Measurements from ENCODE around the gene NMRK1. TPM values are rescaled to one million over a fixed set of nuclear protein-coding genes. Genes with fewer than 3 reads are reported as not detected.

The NMRK1 gene
- total and polyA plus RNA-seq, 2 of the 13 experiments (the other 11 are each of a cell fraction or from before 2014, with no cell fraction given) = 9.1 to 12.9 TPM

- TF ChIP-seq ZNF17 (CRISPR knock-in tag; IDR thresholded peaks at IDR 0.05) (no peak), NR2C2 (CRISPR knock-in tag; IDR thresholded peaks at IDR 0.05; ENCODE audit: borderline replicate concordance) (no peak), ZNF562 (CRISPR knock-in tag; IDR thresholded peaks at IDR 0.05; ENCODE audit: borderline replicate concordance) (no peak), HDAC6 (IDR thresholded peaks at IDR 0.05; ENCODE audit: low read depth, low read length) (no peak), TRIM24 (CRISPR knock-in tag; IDR thresholded peaks at IDR 0.05) (no peak), CREM (IDR thresholded peaks at IDR 0.05) (no peak), CREM (CRISPR knock-in tag; IDR thresholded peaks at IDR 0.05) (no peak), TGIF2 (CRISPR knock-in tag; IDR thresholded peaks at IDR 0.05) (no peak), ZNF614 (CRISPR knock-in tag; IDR thresholded peaks at IDR 0.05; ENCODE audit: borderline replicate concordance) (no peak), ZNF557 (CRISPR knock-in tag; IDR thresholded peaks at IDR 0.05) (no peak), THYN1 (CRISPR knock-in tag; IDR thresholded peaks at IDR 0.05; ENCODE audit: borderline replicate concordance, low read depth) (no peak), ZNF569 (CRISPR knock-in tag; IDR thresholded peaks at IDR 0.05; ENCODE audit: borderline replicate concordance) (no peak), KDM3A (CRISPR knock-in tag; IDR thresholded peaks at IDR 0.05; ENCODE audit: low read depth) (no peak), JARID2 (CRISPR knock-in tag; IDR thresholded peaks at IDR 0.05; ENCODE audit: insufficient replicate concordance) (no peak), MYNN (CRISPR knock-in tag; IDR thresholded peaks at IDR 0.05; ENCODE audit: low read depth) (no peak), NCOR1 (IDR thresholded peaks at IDR 0.05; ENCODE audit: borderline replicate concordance, low read length) (peak; percentile 26; the same call in 1 of the 2 replicates), ZSCAN5A (CRISPR knock-in tag; IDR thresholded peaks at IDR 0.05; ENCODE audit: borderline replicate concordance) (no peak), GTF3A (CRISPR knock-in tag; conservative IDR thresholded peaks at IDR 0.05) (no peak), NPAS2 (CRISPR knock-in tag; IDR thresholded peaks at IDR 0.05; ENCODE audit: borderline replicate concordance) (no peak), ARNT2 (CRISPR knock-in tag; IDR thresholded peaks at IDR 0.05; ENCODE audit: low read depth) (no peak), ZNF773 (CRISPR knock-in tag; IDR thresholded peaks at IDR 0.05; ENCODE audit: borderline replicate concordance) (no peak), TCF7L2 (IDR thresholded peaks at IDR 0.05; ENCODE audit: low read depth, low read length) (no peak)
- TF ChIP-seq, protein P1, sequence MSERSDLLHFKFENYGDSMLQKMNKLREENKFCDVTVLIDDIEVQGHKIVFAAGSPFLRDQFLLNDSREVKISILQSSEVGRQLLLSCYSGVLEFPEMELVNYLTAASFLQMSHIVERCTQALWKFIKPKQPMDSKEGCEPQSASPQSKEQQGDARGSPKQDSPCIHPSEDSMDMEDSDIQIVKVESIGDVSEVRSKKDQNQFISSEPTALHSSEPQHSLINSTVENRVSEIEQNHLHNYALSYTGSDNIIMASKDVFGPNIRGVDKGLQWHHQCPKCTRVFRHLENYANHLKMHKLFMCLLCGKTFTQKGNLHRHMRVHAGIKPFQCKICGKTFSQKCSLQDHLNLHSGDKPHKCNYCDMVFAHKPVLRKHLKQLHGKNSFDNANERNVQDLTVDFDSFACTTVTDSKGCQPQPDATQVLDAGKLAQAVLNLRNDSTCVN (CRISPR knock-in tag; IDR thresholded peaks at IDR 0.05; ENCODE audit: borderline replicate concordance) = no peak
- TF ChIP-seq, protein P2, sequence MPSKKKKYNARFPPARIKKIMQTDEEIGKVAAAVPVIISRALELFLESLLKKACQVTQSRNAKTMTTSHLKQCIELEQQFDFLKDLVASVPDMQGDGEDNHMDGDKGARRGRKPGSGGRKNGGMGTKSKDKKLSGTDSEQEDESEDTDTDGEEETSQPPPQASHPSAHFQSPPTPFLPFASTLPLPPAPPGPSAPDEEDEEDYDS (CRISPR knock-in tag; IDR thresholded peaks at IDR 0.05) = no peak
- TF ChIP-seq, protein P3, sequence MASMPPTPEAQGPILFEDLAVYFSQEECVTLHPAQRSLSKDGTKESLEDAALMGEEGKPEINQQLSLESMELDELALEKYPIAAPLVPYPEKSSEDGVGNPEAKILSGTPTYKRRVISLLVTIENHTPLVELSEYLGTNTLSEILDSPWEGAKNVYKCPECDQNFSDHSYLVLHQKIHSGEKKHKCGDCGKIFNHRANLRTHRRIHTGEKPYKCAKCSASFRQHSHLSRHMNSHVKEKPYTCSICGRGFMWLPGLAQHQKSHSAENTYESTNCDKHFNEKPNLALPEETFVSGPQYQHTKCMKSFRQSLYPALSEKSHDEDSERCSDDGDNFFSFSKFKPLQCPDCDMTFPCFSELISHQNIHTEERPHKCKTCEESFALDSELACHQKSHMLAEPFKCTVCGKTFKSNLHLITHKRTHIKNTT (CRISPR knock-in tag; IDR thresholded peaks at IDR 0.05) = no peak
- TF ChIP-seq, protein P4, sequence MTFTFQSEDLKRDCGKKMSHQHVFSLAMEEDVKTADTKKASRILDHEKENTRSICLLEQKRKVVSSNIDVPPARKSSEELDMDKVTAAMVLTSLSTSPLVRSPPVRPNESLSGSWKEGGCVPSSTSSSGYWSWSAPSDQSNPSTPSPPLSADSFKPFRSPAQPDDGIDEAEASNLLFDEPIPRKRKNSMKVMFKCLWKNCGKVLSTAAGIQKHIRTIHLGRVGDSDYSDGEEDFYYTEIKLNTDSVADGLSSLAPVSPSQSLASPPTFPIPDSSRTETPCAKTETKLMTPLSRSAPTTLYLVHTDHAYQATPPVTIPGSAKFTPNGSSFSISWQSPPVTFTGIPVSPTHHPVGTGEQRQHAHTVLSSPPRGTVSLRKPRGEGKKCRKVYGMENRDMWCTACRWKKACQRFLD (CRISPR knock-in tag; IDR thresholded peaks at IDR 0.05; ENCODE audit: borderline replicate concordance) = no peak
These were observed 1.2 kb downstream of the NMRK1 start (continued) for GRCh38 chr9:75086541-75087288.

Measured in HepG2 (cell line).